Measurements from ENCODE around the gene HEPACAM. TPM values are rescaled to one million over a fixed set of nuclear protein-coding genes. Genes with fewer than 3 reads are reported as not detected.

Gene HEPACAM
- total and polyA plus RNA-seq, 2 donors (not counting 3 experiments of a cell fraction or from before 2014, with no cell fraction given) = not detected

GRCh38 chr11:124937336-124937935 lies 1.6 kb upstream of the HEPACAM start:
- peaks cover 6% of the 10 kb centered on the region for H3K4me1 ChIP-seq (ENCODE audit: control insufficient read depth, extremely low read depth, insufficient read depth, low read length)
- H3K9me1 ChIP-seq (replicated peaks; ENCODE audit: control insufficient read depth, extremely low read depth, insufficient read depth, low read length) = no peaks in the 10 kb centered on the region
- TF ChIP-seq, protein P1, sequence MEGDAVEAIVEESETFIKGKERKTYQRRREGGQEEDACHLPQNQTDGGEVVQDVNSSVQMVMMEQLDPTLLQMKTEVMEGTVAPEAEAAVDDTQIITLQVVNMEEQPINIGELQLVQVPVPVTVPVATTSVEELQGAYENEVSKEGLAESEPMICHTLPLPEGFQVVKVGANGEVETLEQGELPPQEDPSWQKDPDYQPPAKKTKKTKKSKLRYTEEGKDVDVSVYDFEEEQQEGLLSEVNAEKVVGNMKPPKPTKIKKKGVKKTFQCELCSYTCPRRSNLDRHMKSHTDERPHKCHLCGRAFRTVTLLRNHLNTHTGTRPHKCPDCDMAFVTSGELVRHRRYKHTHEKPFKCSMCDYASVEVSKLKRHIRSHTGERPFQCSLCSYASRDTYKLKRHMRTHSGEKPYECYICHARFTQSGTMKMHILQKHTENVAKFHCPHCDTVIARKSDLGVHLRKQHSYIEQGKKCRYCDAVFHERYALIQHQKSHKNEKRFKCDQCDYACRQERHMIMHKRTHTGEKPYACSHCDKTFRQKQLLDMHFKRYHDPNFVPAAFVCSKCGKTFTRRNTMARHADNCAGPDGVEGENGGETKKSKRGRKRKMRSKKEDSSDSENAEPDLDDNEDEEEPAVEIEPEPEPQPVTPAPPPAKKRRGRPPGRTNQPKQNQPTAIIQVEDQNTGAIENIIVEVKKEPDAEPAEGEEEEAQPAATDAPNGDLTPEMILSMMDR (IDR thresholded peaks at IDR 0.05; ENCODE audit: extremely low read depth in 1 of 2, insufficient read depth in 1 of 2, low read depth in 1 of 2, low read length in 2 of 2) = no peak
- TF ChIP-seq EZH2 (IDR thresholded peaks at IDR 0.05; ENCODE audit: borderline replicate concordance, low read depth, low read length, severe bottlenecking) (no peak), POLR2AphosphoS5 (IDR thresholded peaks at IDR 0.05; ENCODE audit: insufficient read depth, low read depth, low read length) (no peak), GATA2 (IDR thresholded peaks at IDR 0.05; ENCODE audit: insufficient read depth, insufficient read length, low read depth, low read length) (no peak), FOS (IDR thresholded peaks at IDR 0.05; ENCODE audit: borderline replicate concordance, insufficient read depth, low read length) (no peak), JUN (IDR thresholded peaks at IDR 0.05; ENCODE audit: borderline replicate concordance, insufficient read depth, insufficient read length, low read depth) (no peak), MYC (IDR thresholded peaks at IDR 0.05; ENCODE audit: low read depth, low read length) (no peak), POLR2A (IDR thresholded peaks at IDR 0.05; ENCODE audit: low read depth, low read length) (no peak)
- TF ChIP-seq, protein P2, sequence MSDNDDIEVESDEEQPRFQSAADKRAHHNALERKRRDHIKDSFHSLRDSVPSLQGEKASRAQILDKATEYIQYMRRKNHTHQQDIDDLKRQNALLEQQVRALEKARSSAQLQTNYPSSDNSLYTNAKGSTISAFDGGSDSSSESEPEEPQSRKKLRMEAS (IDR thresholded peaks at IDR 0.05; ENCODE audit: insufficient read depth, insufficient read length) = no peak
- peaks cover 0 to 3% of the 10 kb centered on the region in 2 experiments for H3K27me3 ChIP-seq (ENCODE audit: control insufficient read depth in 2 of 2, insufficient read depth in 2 of 2, low read length in 2 of 2)
- no peak overlapping the region for H3K4me3 ChIP-seq (replicated peaks in 1 of 3; ENCODE audit: insufficient read depth in 1 of 3, low read depth in 1 of 3, low read length in 3 of 3)
- H4K20me1 ChIP-seq (replicated peaks; ENCODE audit: control insufficient read depth, extremely low read depth, insufficient read depth, low read length) = no peaks in the 10 kb centered on the region
- no peaks in the 10 kb centered on the region for H3K36me3 ChIP-seq (ENCODE audit: control insufficient read depth in 2 of 2, extremely low read depth in 1 of 2, insufficient read depth in 2 of 2, low read length in 2 of 2)
- H3K9ac ChIP-seq (replicated peaks; ENCODE audit: extremely low read depth, insufficient read depth, low read length) = no peak overlapping the region
- no peaks in the 10 kb centered on the region for H3K9me3 ChIP-seq (replicated peaks; ENCODE audit: control insufficient read depth, insufficient read depth, low read length)
- DNase-seq (ENCODE audit: low read depth, low spot score) = no peak
- ChIA-PET CTCF (interaction anchor here (1.6 to 3.2 kb wide), 2 partner anchors 38 to 61 kb away, joined by 3 to 19 read pairs; no protein-coding TSS in a partner anchor), POLR2A (no interaction called here)
- no peaks in the 10 kb centered on the region for H3K79me2 ChIP-seq (ENCODE audit: control insufficient read depth, insufficient read depth, low read length)
- intact Hi-C loops (cut with micrococcal nuclease) = no loop called here
- no peak overlapping the region for H3K27ac ChIP-seq (ENCODE audit: insufficient read depth, low read depth, low read length)
- FAIRE-seq = no peak
- dilution Hi-C loops (cut with MboI; ENCODE audit: extremely low pct_ligation_motif_present, low sequenced_read_pairs) = no loop called here
- H3K4me2 ChIP-seq (ENCODE audit: insufficient read depth, low read length) = no peak overlapping the region
- no peak overlapping the region for H2AFZ ChIP-seq (ENCODE audit: low read depth, low read length)
- no TSS peak for BruUV-seq (replicated peaks)

All from endothelial cell of umbilical vein (primary cell).